PC-9 (cell line): ENCODE results near the gene SETBP1. TPM values are rescaled to one million over a fixed set of nuclear protein-coding genes. Genes with fewer than 3 reads are reported as not detected.

Experiments
- BruUV-seq: library from RNA; stranded (reverse); fragments of 400-500 nt; replicated peaks from 2 replicates; lab custom pipeline; 2021; lab: Mats Ljungman, UMichigan
- CTCF ChIA-PET: fragments of 300-600 bp; sonication (Branson Sonifier 250); formaldehyde crosslinking; loops from one replicate; lab custom pipeline; 2022; ENCODE audit warnings: antibody characterized with exemption; lab: Charles Lee
- POLR2A ChIA-PET: fragments of 300-600 bp; sonication (Branson Sonifier 250); formaldehyde crosslinking; loops from one replicate; lab custom pipeline; 2022; ENCODE audit warnings: antibody characterized with exemption; ENCODE audit not compliant: unreplicated experiment; lab: Charles Lee
- DNase-seq, 2 experiments: peaks; one replicate each; pipeline versions ENCODE4 v3.0.0 to v3.0.0-alpha.2; 2015 to 2022; ENCODE audit warnings: mixed read lengths in 1 of 2
- H2AFZ ChIP-seq: fragments of 200-600 bp; sonication (generic); 2 replicates; pipeline ENCODE4 v1.8.1; 2017; ENCODE audit warnings: antibody characterized with exemption
- H3F3A ChIP-seq: fragments of 200-600 bp; sonication (generic); 2 replicates; pipeline ENCODE4 v1.8.1; 2017; ENCODE audit warnings: antibody characterized with exemption, mild to moderate bottlenecking, low read depth; ENCODE audit not compliant: insufficient read depth
- H3K27ac ChIP-seq: fragments of 200-600 bp; sonication (generic); 2 replicates; pipeline ENCODE4 v1.6.1; 2016; ENCODE audit warnings: mixed run types
- H3K27me3 ChIP-seq: fragments of 200-600 bp; sonication (generic); 2 replicates; pipeline ENCODE4 v1.6.1; 2016; ENCODE audit warnings: low read depth, mixed run types; ENCODE audit not compliant: insufficient read depth
- H3K36me3 ChIP-seq: fragments of 200-600 bp; sonication (generic); 2 replicates; pipeline ENCODE4 v1.6.1; 2016; ENCODE audit warnings: low read depth, mixed run types
- H3K4me1 ChIP-seq: fragments of 200-600 bp; sonication (generic); replicated peaks from 2 replicates; pipeline ENCODE4 v1.6.1; 2016; ENCODE audit warnings: mixed run types; ENCODE audit not compliant: insufficient read depth
- H3K4me2 ChIP-seq: fragments of 200-600 bp; sonication (generic); 2 replicates; pipeline ENCODE4 v1.6.1; 2017; ENCODE audit warnings: mixed run types
- H3K4me3 ChIP-seq: fragments of 200-600 bp; sonication (generic); 2 replicates; pipeline ENCODE4 v1.6.1; 2016; ENCODE audit warnings: mixed run types
- H3K79me2 ChIP-seq: fragments of 200-600 bp; sonication (generic); 2 replicates; pipeline ENCODE4 v1.6.1; 2017; ENCODE audit warnings: low read depth, mixed run types
- H3K9me2 ChIP-seq: fragments of 200-600 bp; sonication (generic); 2 replicates; pipeline ENCODE4 v1.8.1; 2017; ENCODE audit warnings: mild to moderate bottlenecking; ENCODE audit not compliant: insufficient read depth
- H3K9me3 ChIP-seq: fragments of 200-600 bp; sonication (generic); 2 replicates; pipeline ENCODE4 v1.8.1; 2016; ENCODE audit warnings: low read depth; ENCODE audit not compliant: insufficient read depth
- H4K20me1 ChIP-seq: fragments of 200-600 bp; sonication (generic); 2 replicates; pipeline ENCODE4 v1.8.1; 2017; ENCODE audit not compliant: insufficient read depth
- CTCF ChIP-seq: fragments of 200-600 bp; sonication (generic); conservative IDR thresholded peaks from 2 replicates; pipeline ENCODE4 v1.6.1; 2017; ENCODE audit warnings: mixed run types, antibody characterized with exemption, mild to moderate bottlenecking, moderate library complexity
- EZH2 ChIP-seq: fragments of 200-600 bp; sonication (generic); IDR thresholded peaks from 2 replicates; pipeline ENCODE4 v1.8.0; 2017; ENCODE audit warnings: antibody characterized with exemption, low read depth
- intact Hi-C: fragments of 100-400 bp; cut with micrococcal nuclease; formaldehyde crosslinking; loops from one replicate; pipeline ENCODE4 v1.10.0; 2022; ENCODE audit not compliant: unreplicated experiment
- total RNA-seq: library from RNA; stranded (reverse); gene quantifications from 2 replicates; pipeline ENCODE4 v1.2.3, GENCODE V29; 2021

The SETBP1 gene
- total RNA-seq, 1 experiment from 2014 or later, result 9.0 TPM

GRCh38 chr18:44957461-44957860 lies 276.8 kb downstream of the SETBP1 start:
- no TSS peak for BruUV-seq
- H3K79me2 ChIP-seq, result no peaks in the 10 kb centered on the region
- H3K27me3 ChIP-seq, result no peaks in the 10 kb centered on the region
- no peaks in the 10 kb centered on the region for H3K4me1 ChIP-seq
- ChIA-PET POLR2A (no interaction called here), CTCF (no interaction called here)
- no peak overlapping the region; the same call in 1 of the 2 replicates for H3K27ac ChIP-seq
- intact Hi-C loops, result no loop called here
- H3K4me3 ChIP-seq, result no peak overlapping the region
- H3K9me3 ChIP-seq, result no peaks in the 10 kb centered on the region
- H2AFZ ChIP-seq, result no peak overlapping the region
- H4K20me1 ChIP-seq, result peaks cover 3% of the 10 kb centered on the region; the same call in 1 of the 2 replicates
- TF ChIP-seq CTCF, result no peak
- TF ChIP-seq EZH2, result no peak
- no peaks in the 10 kb centered on the region for H3K36me3 ChIP-seq
- no peak overlapping the region for H3K4me2 ChIP-seq
- no peaks in the 10 kb centered on the region for H3F3A ChIP-seq
- DNase-seq, result no peak
- H3K9me2 ChIP-seq, result no peaks in the 10 kb centered on the region

- no peak for DNase-seq
- Histone ChIP-seq H3K4me3 (no peak overlapping the region), H3K9me3 (no peaks in the 10 kb centered on the region), H3K27me3 (no peaks in the 10 kb centered on the region), H3K4me1 (no peaks in the 10 kb centered on the region), H3K36me3 (no peaks in the 10 kb centered on the region), H3K4me2 (no peak overlapping the region), H3K79me2 (no peaks in the 10 kb centered on the region), H3K9me2 (no peaks in the 10 kb centered on the region), H2AFZ (no peak overlapping the region), H3K27ac (no peak overlapping the region; the same call in 1 of the 2 replicates), H4K20me1 (peaks cover 3% of the 10 kb centered on the region; the same call in 1 of the 2 replicates), H3F3A (no peaks in the 10 kb centered on the region)
- CTCF ChIA-PET, result no interaction called here
- POLR2A ChIA-PET, result no interaction called here
- TF ChIP-seq EZH2, result no peak
- no peak for TF ChIP-seq CTCF
- BruUV-seq, result no TSS peak
- intact Hi-C loops, result no loop called here
These were observed 277.4 kb downstream of the SETBP1 start for GRCh38 chr18:44958040-44958439.

GRCh38 chr18:44958455-44958854 lies 277.8 kb downstream of the SETBP1 start:
- intact Hi-C loops, result no loop called here
- Histone ChIP-seq H3K27me3 (no peaks in the 10 kb centered on the region), H3K4me1 (no peaks in the 10 kb centered on the region), H3K4me2 (no peak overlapping the region), H3K4me3 (no peak overlapping the region), H3K36me3 (no peaks in the 10 kb centered on the region), H4K20me1 (peaks cover 3% of the 10 kb centered on the region; the same call in 1 of the 2 replicates), H2AFZ (no peak overlapping the region), H3K9me2 (no peaks in the 10 kb centered on the region), H3K9me3 (no peaks in the 10 kb centered on the region), H3K79me2 (no peaks in the 10 kb centered on the region), H3K27ac (no peak overlapping the region), H3F3A (no peaks in the 10 kb centered on the region)
- no peak for DNase-seq
- ChIA-PET CTCF (no interaction called here), POLR2A (no interaction called here)
- no TSS peak for BruUV-seq
- TF ChIP-seq EZH2, result no peak
- TF ChIP-seq CTCF, result no peak
